Endometrium (tissue), 2 donors: Measurements from ENCODE around the gene ZNF837.

Source experiments
- FAIRE-seq: peaks from 2 replicates; lab custom pipeline; 2012; peaks lifted over from hg19 to GRCh38; lab: Jason Lieb, UNC
- donor health status: control.
- donor health status: control.

Gene ZNF837

GRCh38 chr19:58368561-58369360, 12.1 kb downstream of the ZNF837 start:
- no peak for FAIRE-seq

DNA sequence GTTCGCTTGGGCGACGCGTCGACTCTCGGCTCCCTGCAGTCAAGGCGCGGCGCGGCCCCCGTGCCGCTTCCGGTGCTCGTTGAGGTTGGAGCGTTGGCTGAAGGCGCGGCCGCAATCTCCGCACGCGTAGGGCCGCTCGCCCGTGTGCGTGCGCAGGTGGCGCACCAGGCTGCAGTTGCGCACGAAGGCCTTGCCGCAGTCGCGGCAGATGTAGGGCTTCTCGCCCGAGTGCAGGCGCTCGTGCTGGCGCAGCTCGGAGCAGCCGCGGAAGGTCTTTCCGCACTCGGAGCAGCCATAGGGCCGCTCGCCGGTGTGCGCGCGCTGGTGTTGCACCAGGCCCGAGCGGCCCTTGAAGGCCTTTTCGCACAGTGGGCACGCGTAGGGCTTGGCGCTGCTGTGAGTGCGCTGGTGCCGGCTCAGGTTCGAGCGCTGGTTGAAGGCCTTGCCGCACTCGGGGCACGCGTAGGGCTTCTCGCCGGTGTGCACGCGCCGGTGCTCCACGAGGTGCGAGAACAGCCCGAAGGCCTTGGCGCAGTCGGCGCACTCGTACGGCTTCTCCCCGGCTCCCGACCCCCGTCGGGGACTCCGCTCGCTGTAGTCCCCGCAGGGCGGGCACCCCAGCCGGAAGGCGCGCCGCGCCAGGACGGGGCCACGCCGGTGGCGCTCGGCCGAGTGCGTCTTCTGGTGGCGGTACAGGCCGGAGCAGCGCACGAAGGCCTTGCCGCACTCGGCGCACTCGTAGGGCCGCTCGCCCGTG, 13.0 kb downstream of the ZNF837 start:
- FAIRE-seq = no peak

DNA sequence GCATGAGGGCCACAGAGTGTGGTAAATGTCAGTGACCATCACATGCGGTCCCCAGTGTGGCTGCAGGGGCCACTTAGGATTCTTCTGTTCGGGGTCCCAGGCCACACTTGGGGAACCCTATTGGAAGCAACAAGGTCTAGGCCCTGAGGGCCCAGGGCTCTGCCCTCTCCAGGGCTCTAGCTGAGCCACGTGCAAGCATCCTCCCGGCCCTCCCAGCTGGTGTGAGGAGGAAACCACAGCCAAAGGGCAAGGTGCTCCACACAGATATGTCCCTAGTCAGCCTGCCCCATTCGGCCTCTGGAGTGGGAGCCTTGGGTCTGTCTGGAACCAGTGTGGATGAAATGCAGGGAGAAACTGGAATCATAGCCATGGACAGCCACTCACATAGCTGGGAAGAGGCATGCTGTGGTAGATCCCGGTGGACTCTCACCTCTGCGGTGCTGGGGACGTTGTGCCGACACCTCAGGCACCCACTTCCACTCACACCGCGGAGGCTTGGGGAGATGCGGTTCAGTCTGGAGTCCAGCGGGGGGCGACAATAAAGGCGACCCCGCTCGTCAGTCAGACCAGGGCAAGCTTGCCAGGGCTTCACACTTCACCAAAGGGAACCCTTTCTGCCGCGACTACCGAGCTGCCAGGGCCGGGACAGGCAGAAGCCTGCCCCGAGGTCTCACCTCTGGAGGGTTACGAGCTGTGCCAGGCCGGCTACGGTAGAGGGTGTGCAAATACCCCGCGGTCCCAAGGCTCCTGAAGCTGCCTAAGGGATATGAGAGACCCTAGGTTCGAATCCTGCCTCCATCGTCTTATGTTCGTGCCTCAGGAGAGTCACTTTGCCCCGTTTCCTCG, 14.0 kb downstream of the ZNF837 start:
- FAIRE-seq = no peak

- FAIRE-seq = no peak
Observed at GRCh38 chr19:58364146-58364545, 16.7 kb downstream of the ZNF837 start.

DNA sequence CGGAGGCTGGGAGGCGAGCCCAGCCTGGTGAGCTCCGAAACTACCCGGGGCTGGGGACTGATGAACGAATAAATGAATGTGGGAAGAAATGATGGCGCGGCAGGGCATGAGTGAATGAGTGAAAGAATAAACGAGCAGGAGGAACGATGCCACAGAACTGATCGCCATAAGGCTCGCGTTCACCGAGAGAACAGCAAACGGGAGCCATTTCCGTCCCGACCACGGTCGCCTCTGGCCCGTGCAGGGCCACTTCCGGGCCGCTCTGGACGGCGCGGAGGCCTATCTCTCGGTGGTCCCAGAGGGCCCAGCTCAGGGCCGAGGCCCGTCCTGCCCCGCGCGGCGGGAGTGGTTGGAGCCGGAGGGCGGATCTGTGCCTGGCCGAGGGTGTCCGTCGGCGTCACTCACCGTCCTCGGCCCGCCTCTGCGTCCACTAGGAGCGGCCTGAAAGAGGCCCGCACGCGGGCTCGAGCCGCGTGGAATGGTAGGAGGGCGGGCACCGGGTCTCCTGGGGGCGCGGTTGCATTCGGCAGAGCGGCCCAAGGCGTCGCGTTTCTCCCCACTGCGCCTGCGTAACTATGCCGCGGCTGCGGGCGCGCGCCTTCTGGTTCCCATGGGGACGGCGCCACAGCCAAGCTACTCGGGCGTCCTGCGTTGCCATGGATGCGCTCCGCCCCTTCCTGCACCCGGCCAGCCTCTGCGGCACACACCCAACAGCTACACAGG, 18.4 kb downstream of the ZNF837 start, which contains the start of gene ZNF497:
Gene ZNF497, minus strand, starts transcription at position 480 of the 723 bp plus-strand sequence. CDS start 5,116 bp downstream, outside the sequence.
- FAIRE-seq = peak; percentile 77

- FAIRE-seq = peak; percentile 41
Observed at GRCh38 chr19:58361900-58362271, 18.9 kb downstream of the ZNF837 start.

DNA sequence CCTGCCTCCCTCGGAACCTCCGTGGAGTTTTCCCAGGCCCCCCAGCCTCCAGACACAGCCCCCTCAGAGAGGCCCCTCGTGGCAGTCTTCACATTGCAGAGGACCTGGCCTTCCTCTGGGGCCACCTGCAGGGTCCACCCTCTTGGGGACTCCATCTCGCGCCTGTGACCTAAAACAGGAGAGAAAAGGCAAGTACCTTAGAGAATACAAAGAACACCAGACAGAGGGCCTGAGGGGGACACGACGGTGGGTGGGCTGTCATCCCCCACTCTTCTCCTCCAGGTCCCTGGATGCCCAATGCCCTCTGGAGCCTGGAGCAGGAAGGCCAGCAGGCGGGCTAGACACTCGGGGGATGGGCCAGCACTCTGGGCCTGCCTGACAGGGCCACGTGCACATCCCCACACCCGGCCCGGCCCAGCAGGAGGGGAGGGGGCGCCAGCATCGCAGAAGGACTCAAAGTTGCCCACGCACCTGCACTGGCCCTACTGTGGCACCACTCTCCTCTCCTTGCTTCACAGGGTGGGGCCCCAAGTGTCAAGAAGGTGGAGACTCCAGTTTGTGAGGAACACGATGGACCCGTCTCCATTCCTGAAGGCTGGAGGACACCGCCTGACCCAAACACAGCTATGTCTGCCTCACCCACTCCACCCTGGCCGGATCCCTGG, 23.2 kb downstream of the ZNF837 start:
- no peak for FAIRE-seq

- no peak for FAIRE-seq
Observed at GRCh38 chr19:58356766-58357480, 23.9 kb downstream of the ZNF837 start.

GRCh38 chr19:58355908-58356765, 24.7 kb downstream of the ZNF837 start:
- FAIRE-seq = no peak

DNA sequence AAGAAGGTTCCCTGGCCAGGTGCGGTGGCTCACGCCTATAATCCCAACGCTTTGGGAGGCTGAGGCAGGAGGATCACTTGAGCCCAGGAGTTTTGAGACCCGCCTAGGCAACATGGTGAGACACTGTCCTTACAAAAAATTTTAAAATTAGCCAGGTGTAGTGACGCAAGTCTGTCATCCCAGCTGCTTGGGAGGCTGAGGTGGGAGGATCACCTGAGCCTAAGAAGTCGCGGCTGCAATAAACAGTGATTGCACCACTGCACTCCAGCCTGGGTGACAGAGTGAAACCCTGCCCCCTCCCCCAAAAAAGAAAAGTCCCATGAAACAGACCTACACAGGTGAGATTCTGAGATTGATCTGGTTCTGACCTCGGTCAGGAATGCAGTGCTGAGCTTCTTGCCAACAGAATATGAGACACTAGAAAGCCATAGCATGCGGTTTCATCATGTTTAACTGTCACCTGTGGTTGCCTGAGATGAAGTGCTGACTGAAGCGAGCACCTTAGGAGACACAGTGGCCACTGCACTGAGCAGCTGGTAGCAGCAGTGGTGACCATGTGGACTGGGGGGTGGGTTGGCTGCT, 25.5 kb downstream of the ZNF837 start:
- no peak for FAIRE-seq

GRCh38 chr19:58354478-58355030, 26.3 kb downstream of the ZNF837 start:
- FAIRE-seq = no peak

GRCh38 chr19:58353717-58354477, 26.9 kb downstream of the ZNF837 start:
- no peak for FAIRE-seq

GRCh38 chr19:58352760-58353671, 27.8 kb downstream of the ZNF837 start, which contains the start of gene A1BG:
Gene A1BG (minus strand): TSS chr19:58353492. CDS start chr19:58353437, 55 bp downstream.
- no peak for FAIRE-seq

- FAIRE-seq = no peak
Observed at GRCh38 chr19:58351990-58352755, 28.7 kb downstream of the ZNF837 start.

GRCh38 chr19:58351558-58351878, 29.3 kb downstream of the ZNF837 start:
- FAIRE-seq = no peak

DNA sequence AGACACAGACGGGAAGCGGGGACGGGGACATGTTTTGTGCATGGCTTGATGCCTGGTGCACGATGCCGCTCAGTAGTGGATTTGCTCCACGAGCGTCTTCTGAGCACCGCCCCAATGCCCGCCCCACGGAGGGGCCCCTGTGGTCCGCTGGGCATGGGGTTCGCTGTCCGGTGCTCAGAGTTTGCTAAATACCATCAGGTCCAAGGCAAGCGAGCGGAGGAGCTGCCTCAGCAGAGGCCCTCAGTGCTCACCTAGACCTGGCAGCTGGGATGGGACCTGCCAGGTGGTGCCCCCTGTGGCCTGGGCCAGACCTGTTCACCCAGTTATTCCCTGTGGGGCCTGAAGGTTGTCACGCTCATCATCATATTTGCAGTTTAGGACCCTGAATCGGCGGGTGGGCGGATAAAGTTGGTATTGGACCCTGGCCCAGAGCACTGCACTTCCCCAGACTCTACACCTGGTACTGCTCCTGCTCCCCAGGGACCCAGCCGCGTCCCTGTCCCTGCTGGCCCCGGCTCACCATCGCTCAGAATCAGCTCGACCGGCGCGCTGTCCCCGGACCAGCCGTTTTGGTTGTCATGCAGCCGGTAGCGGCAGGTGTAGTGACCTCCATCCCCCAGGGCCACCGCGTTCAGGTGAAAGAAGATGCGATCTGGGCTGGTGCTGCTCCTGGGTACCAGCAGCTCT, 29.8 kb downstream of the ZNF837 start:
- FAIRE-seq = no peak
